ENCODE data around the gene MED20. TPM values are rescaled to one million over a fixed set of nuclear protein-coding genes. Genes with fewer than 3 reads are reported as not detected.

MED20 gene
- polyA plus RNA-seq, 2 of the 4 experiments (the other 2 are of a cell fraction) = 18.4 to 29.3 TPM

DNA sequence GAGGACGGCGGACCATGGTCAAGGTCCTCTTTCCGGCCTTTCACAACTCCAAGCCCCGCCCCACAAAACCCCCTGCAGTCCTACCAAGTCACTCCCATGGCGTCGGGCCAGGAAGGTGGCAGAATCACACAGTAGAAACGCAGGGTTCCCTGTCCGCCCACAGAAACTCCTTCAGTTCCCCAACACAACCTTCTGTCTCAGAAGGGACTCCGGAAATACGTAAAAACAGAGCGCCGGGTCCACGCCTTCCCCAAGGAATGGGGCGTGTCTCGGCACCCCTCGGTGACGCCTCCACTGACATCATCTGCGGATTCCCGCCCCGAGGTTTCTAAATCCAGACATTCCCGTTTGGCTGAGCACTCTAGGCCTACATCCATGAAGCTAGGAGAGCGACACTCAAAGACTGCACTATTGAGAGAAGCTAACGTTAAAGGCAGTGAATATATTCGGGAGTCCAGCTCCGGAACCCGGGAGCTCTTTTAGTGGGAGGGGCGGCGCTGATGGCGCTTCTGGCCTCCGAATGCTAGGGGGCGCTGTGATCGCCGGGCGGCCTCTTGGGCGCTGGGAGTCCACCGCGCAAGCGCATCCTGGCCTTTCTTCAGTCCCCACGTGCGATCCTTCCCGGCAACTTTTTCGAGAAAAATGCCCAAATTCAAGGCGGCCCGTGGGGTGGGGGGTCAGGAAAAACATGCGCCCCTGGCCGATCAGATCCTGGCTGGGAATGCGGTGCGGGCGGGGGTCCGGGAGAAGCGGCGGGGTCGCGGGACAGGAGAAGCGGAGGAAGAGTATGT, at the start of gene MED20, which contains the start of gene BYSL (continued):
- TF ChIP-seq FOXS1 (CRISPR knock-in tag; IDR thresholded peaks at IDR 0.05) (no peak), EHMT2 (IDR thresholded peaks at IDR 0.05; ENCODE audit: low read depth) (no peak), ZSCAN20 (CRISPR knock-in tag; IDR thresholded peaks at IDR 0.05) (no peak), MYC (IDR thresholded peaks at IDR 0.05; ENCODE audit: borderline replicate concordance, low read length) (peak; percentile 89), SREBF2 (IDR thresholded peaks at IDR 0.05) (no peak), MAZ (IDR thresholded peaks at IDR 0.05; ENCODE audit: borderline replicate concordance, low read depth, low read length) (no peak), JUNB (IDR thresholded peaks at IDR 0.05) (no peak), CEBPB (IDR thresholded peaks at IDR 0.05) (peak in 1 of 2 experiments; percentile 73; a peak in 2 of 4 replicates), TP53 (CRISPR knock-in tag; IDR thresholded peaks at IDR 0.05) (0 out of 2 replicates have a peak, but pooled peaks have one; percentile 30), ESRRA (IDR thresholded peaks at IDR 0.05; ENCODE audit: borderline replicate concordance, low read length) (no peak), JUN (IDR thresholded peaks at IDR 0.05) (peak; percentile 37 to 51; a peak in 4 of 5 replicates), ZC3H11A (IDR thresholded peaks at IDR 0.05) (no peak), FOSB (CRISPR knock-in tag; IDR thresholded peaks at IDR 0.05) (no peak), RCOR1 (IDR thresholded peaks at IDR 0.05; ENCODE audit: low read depth, low read length) (no peak), NFE2L2 (conservative IDR thresholded peaks at IDR 0.05; ENCODE audit: low read length) (no peak), CBX2 (IDR thresholded peaks at IDR 0.05; ENCODE audit: borderline replicate concordance, low read depth) (no peak), NR3C1 (IDR thresholded peaks at IDR 0.05) (no peak), GATA3 (IDR thresholded peaks at IDR 0.05; ENCODE audit: borderline replicate concordance) (no peak)
- TF ChIP-seq, protein P1, sequence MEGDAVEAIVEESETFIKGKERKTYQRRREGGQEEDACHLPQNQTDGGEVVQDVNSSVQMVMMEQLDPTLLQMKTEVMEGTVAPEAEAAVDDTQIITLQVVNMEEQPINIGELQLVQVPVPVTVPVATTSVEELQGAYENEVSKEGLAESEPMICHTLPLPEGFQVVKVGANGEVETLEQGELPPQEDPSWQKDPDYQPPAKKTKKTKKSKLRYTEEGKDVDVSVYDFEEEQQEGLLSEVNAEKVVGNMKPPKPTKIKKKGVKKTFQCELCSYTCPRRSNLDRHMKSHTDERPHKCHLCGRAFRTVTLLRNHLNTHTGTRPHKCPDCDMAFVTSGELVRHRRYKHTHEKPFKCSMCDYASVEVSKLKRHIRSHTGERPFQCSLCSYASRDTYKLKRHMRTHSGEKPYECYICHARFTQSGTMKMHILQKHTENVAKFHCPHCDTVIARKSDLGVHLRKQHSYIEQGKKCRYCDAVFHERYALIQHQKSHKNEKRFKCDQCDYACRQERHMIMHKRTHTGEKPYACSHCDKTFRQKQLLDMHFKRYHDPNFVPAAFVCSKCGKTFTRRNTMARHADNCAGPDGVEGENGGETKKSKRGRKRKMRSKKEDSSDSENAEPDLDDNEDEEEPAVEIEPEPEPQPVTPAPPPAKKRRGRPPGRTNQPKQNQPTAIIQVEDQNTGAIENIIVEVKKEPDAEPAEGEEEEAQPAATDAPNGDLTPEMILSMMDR (IDR thresholded peaks at IDR 0.05) = peak; percentile 81
- TF ChIP-seq, protein P2, sequence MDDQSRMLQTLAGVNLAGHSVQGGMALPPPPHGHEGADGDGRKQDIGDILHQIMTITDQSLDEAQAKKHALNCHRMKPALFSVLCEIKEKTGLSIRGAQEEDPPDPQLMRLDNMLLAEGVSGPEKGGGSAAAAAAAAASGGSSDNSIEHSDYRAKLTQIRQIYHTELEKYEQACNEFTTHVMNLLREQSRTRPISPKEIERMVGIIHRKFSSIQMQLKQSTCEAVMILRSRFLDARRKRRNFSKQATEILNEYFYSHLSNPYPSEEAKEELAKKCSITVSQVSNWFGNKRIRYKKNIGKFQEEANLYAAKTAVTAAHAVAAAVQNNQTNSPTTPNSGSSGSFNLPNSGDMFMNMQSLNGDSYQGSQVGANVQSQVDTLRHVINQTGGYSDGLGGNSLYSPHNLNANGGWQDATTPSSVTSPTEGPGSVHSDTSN (IDR thresholded peaks at IDR 0.05) = no peak
- TF ChIP-seq, protein P3, sequence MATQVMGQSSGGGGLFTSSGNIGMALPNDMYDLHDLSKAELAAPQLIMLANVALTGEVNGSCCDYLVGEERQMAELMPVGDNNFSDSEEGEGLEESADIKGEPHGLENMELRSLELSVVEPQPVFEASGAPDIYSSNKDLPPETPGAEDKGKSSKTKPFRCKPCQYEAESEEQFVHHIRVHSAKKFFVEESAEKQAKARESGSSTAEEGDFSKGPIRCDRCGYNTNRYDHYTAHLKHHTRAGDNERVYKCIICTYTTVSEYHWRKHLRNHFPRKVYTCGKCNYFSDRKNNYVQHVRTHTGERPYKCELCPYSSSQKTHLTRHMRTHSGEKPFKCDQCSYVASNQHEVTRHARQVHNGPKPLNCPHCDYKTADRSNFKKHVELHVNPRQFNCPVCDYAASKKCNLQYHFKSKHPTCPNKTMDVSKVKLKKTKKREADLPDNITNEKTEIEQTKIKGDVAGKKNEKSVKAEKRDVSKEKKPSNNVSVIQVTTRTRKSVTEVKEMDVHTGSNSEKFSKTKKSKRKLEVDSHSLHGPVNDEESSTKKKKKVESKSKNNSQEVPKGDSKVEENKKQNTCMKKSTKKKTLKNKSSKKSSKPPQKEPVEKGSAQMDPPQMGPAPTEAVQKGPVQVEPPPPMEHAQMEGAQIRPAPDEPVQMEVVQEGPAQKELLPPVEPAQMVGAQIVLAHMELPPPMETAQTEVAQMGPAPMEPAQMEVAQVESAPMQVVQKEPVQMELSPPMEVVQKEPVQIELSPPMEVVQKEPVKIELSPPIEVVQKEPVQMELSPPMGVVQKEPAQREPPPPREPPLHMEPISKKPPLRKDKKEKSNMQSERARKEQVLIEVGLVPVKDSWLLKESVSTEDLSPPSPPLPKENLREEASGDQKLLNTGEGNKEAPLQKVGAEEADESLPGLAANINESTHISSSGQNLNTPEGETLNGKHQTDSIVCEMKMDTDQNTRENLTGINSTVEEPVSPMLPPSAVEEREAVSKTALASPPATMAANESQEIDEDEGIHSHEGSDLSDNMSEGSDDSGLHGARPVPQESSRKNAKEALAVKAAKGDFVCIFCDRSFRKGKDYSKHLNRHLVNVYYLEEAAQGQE (IDR thresholded peaks at IDR 0.05) = no peak
- TF ChIP-seq, protein P4, sequence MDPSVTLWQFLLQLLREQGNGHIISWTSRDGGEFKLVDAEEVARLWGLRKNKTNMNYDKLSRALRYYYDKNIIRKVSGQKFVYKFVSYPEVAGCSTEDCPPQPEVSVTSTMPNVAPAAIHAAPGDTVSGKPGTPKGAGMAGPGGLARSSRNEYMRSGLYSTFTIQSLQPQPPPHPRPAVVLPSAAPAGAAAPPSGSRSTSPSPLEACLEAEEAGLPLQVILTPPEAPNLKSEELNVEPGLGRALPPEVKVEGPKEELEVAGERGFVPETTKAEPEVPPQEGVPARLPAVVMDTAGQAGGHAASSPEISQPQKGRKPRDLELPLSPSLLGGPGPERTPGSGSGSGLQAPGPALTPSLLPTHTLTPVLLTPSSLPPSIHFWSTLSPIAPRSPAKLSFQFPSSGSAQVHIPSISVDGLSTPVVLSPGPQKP (IDR thresholded peaks at IDR 0.05; ENCODE audit: low read depth, low read length) = no peak

Data from A549 (cell line).